ENCODE results near the gene SMIM28.

SMIM28 gene

DNA sequence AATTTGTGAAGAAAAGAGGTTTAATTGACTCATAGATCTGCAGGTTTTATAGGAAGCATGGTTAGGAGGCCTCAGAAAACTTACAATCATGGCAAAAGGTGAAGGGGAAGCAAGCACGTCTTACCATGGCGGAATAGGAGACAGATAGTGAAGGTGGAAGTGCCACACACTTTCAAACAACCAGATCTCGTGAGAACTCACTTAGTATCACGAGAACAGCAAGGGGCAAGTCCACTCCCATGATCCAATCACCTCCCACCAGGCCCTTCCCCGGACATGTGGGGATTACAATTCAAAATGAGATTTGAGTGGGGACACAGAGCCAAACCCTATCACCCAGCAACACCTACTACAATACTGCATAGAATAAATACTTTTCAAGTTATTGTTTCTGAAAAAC lies 19.0 kb downstream of the SMIM28 start:
- DNase-seq: no peak
- no peak overlapping the region for H2AFZ ChIP-seq (ENCODE audit: low read length)
- H3K9ac ChIP-seq (ENCODE audit: low read length): no peak overlapping the region
- H3F3A ChIP-seq (ENCODE audit: insufficient read depth, low read length): no peaks in the 10 kb centered on the region
- H4K20me1 ChIP-seq (ENCODE audit: insufficient read depth, low read length): no peaks in the 10 kb centered on the region
- H3K27me3 ChIP-seq (replicated peaks; ENCODE audit: insufficient read depth, low read length): no peaks in the 10 kb centered on the region
- H3K4me3 ChIP-seq (ENCODE audit: low read length): no peak overlapping the region
- TF ChIP-seq EZH2 (optimal IDR thresholded peaks at IDR 0.05; ENCODE audit: low read depth, low read length): no peak
- TF ChIP-seq EZH2phosphoT487 (IDR thresholded peaks at IDR 0.05; ENCODE audit: low read length): no peak
- TF ChIP-seq, protein P1, sequence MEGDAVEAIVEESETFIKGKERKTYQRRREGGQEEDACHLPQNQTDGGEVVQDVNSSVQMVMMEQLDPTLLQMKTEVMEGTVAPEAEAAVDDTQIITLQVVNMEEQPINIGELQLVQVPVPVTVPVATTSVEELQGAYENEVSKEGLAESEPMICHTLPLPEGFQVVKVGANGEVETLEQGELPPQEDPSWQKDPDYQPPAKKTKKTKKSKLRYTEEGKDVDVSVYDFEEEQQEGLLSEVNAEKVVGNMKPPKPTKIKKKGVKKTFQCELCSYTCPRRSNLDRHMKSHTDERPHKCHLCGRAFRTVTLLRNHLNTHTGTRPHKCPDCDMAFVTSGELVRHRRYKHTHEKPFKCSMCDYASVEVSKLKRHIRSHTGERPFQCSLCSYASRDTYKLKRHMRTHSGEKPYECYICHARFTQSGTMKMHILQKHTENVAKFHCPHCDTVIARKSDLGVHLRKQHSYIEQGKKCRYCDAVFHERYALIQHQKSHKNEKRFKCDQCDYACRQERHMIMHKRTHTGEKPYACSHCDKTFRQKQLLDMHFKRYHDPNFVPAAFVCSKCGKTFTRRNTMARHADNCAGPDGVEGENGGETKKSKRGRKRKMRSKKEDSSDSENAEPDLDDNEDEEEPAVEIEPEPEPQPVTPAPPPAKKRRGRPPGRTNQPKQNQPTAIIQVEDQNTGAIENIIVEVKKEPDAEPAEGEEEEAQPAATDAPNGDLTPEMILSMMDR (IDR thresholded peaks at IDR 0.05; ENCODE audit: low read length): no peak
- H3K79me2 ChIP-seq (ENCODE audit: low read length): no peaks in the 10 kb centered on the region
- H3K4me2 ChIP-seq (ENCODE audit: low read depth, low read length): no peak overlapping the region
- H3K9me2 ChIP-seq (replicated peaks; ENCODE audit: insufficient read depth, low read length): no peaks in the 10 kb centered on the region
- peaks cover 10% of the 10 kb centered on the region for H3K4me1 ChIP-seq (ENCODE audit: low read length)
- no peaks in the 10 kb centered on the region for H3K9me3 ChIP-seq (replicated peaks; ENCODE audit: insufficient read depth, low read length)
- no peak overlapping the region for H3K27ac ChIP-seq (ENCODE audit: low read length)
- H3K36me3 ChIP-seq (replicated peaks; ENCODE audit: insufficient read depth, low read length): no peaks in the 10 kb centered on the region

DNA sequence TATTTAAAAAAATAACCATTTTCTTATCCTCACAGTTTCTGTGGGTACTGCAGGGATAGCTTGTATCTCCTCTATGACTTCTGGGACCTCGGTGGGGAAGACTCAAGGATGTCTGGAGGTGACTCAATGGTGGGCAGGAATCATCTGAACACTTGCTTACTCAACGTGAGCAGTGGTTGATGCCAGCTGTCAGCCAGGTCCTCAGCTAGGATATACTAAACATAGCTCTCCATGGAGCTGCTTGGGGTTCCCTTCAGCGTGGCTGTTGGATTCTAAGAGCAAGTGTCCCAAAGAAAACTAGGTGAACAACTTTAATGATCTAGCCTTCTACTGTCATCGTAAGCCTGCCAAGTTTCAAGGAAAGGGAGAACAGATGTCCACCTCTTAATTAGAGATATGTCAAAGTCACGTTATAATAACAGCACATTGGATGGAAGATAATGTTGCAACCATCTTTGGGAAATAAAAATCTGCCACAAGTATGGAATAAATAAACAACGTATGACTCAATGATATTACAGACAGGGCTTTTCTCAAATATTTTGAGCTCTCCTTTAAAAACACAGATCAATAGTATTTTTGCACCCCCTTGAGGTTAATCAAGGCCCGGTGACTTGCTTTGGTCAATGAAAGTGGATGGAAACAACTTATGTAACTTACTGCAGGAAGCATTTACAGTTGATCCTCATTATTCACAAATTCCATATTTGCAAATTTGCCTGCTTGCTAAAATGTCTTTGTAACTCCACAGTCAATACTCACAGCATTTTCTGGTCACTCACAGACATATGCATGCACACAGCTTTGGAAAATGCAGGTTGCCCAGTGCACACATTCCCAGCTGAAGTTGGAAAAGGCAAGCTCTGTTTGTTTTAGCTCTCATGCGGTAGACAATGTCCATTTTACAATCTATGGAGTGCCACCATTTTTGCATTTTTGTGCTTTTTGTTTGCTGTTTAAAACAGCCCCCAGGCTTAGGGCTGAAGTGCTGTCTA lies 19.7 kb downstream of the SMIM28 start:
- no peaks in the 10 kb centered on the region for H3K9me2 ChIP-seq (replicated peaks; ENCODE audit: insufficient read depth, low read length)
- no peaks in the 10 kb centered on the region for H4K20me1 ChIP-seq (ENCODE audit: insufficient read depth, low read length)
- no peak for DNase-seq
- H3K4me3 ChIP-seq (ENCODE audit: low read length): no peak overlapping the region
- no peak overlapping the region for H3K9ac ChIP-seq (ENCODE audit: low read length)
- H3K27ac ChIP-seq (ENCODE audit: low read length): no peak overlapping the region
- TF ChIP-seq, protein P1 (IDR thresholded peaks at IDR 0.05; ENCODE audit: low read length): no peak
- no peak for TF ChIP-seq EZH2phosphoT487 (IDR thresholded peaks at IDR 0.05; ENCODE audit: low read length)
- TF ChIP-seq EZH2 (optimal IDR thresholded peaks at IDR 0.05; ENCODE audit: low read depth, low read length): no peak
- peaks cover 10% of the 10 kb centered on the region for H3K4me1 ChIP-seq (ENCODE audit: low read length)
- no peaks in the 10 kb centered on the region for H3K27me3 ChIP-seq (replicated peaks; ENCODE audit: insufficient read depth, low read length)
- H3F3A ChIP-seq (ENCODE audit: insufficient read depth, low read length): no peaks in the 10 kb centered on the region
- no peak overlapping the region for H3K4me2 ChIP-seq (ENCODE audit: low read depth, low read length)
- no peaks in the 10 kb centered on the region for H3K36me3 ChIP-seq (replicated peaks; ENCODE audit: insufficient read depth, low read length)
- no peaks in the 10 kb centered on the region for H3K79me2 ChIP-seq (ENCODE audit: low read length)
- no peak overlapping the region for H2AFZ ChIP-seq (ENCODE audit: low read length)
- H3K9me3 ChIP-seq (replicated peaks; ENCODE audit: insufficient read depth, low read length): no peaks in the 10 kb centered on the region

DNA sequence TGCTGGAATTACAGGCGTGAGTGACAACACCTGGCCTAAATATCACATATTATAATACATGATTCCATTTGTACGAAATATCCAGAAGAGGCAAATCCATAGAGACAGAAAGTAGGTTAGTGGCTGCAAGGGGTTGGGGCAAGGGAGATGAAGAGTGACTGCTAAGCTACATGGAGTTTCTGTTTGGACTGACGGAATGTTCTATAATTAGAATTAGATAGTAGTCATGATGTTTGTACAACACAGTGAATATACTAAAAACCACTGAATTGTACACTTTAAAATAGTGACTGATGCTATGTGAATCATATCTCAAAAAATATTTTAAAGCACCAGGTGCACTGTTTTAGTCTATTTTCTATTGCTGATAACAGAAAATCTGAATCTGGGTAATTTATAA lies 22.6 kb downstream of the SMIM28 start:
- H3K4me1 ChIP-seq (ENCODE audit: low read length): no peaks in the 10 kb centered on the region
- H3K27me3 ChIP-seq (replicated peaks; ENCODE audit: insufficient read depth, low read length): no peaks in the 10 kb centered on the region
- H3K27ac ChIP-seq (ENCODE audit: low read length): no peak overlapping the region
- H3K9ac ChIP-seq (ENCODE audit: low read length): no peak overlapping the region
- H3K36me3 ChIP-seq (replicated peaks; ENCODE audit: insufficient read depth, low read length): no peaks in the 10 kb centered on the region
- no peaks in the 10 kb centered on the region for H3K9me3 ChIP-seq (replicated peaks; ENCODE audit: insufficient read depth, low read length)
- DNase-seq: no peak
- H3F3A ChIP-seq (ENCODE audit: insufficient read depth, low read length): peaks cover 4% of the 10 kb centered on the region; the same call in 1 of the 2 replicates
- H3K4me2 ChIP-seq (ENCODE audit: low read depth, low read length): no peak overlapping the region
- H3K79me2 ChIP-seq (ENCODE audit: low read length): no peaks in the 10 kb centered on the region
- H4K20me1 ChIP-seq (ENCODE audit: insufficient read depth, low read length): no peaks in the 10 kb centered on the region
- no peak overlapping the region for H2AFZ ChIP-seq (ENCODE audit: low read length)
- H3K4me3 ChIP-seq (ENCODE audit: low read length): no peak overlapping the region
- no peaks in the 10 kb centered on the region for H3K9me2 ChIP-seq (replicated peaks; ENCODE audit: insufficient read depth, low read length)
- no peak for TF ChIP-seq EZH2phosphoT487 (IDR thresholded peaks at IDR 0.05; ENCODE audit: low read length)
- TF ChIP-seq, protein P1 (IDR thresholded peaks at IDR 0.05; ENCODE audit: low read length): no peak

Data from MM.1S (cell line).